HT1080 (cell line): ENCODE measurements around the gene ZNF296. TPM values are rescaled to one million over a fixed set of nuclear protein-coding genes. Genes with fewer than 3 reads are reported as not detected.
A peak's percentile ranks its signal among the peaks of the same experiment; 100 is the strongest.

Source experiments
- DNase-seq: peaks from one replicate; pipeline ENCODE4 v3.0.0-alpha.2; 2015; ENCODE audit warnings: low read depth
- total RNA-seq: library from RNA; depleted of rRNA; stranded (reverse); fragments of >200 nt; shearing (Covaris generic); gene quantifications from 2 replicates; pipeline ENCODE4 v1.2.3, GENCODE V29; 2014

ZNF296 gene
- total RNA-seq, 1 experiment from 2014 or later = not detected

- DNase-seq = no peak
Measured at GRCh38 chr19:45061965-45062364, 14.3 kb downstream of the ZNF296 start.

DNA sequence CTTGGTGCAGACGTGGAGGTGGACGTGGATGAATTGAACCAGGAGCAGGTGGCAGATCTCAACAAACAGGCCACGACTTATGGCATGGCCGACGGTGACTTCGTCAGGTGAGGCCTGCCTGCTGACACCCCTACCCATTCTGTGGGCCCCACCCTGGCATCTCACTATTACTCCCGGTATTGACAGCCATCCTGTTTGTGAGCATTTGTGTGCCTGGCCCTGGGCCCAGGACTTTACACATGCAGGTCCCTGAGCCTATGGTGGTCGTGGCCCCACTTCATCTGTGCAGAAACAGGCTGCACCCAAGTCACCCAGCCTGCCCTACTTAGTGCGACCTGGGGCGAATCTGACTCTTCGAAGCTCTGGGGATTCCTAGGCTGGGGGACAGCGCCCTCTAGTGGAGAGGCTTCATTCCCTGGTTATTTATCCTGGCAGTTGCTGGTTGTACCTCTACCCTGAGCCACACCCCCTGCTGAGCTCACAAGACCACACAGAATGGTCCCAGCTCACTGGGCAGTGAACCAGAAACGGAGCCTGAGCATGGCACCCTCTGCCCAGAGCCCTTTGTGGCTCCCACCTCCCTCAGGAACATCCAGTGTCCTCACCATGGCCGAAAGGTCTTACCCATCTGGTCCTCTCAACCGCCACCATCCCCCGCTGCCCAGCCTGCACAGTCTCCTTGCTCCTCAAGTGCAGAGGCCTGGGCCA, 16.9 kb downstream of the ZNF296 start:
- peak; percentile 67 for DNase-seq

- no peak for DNase-seq
Measured at GRCh38 chr19:45058622-45059159, 17.6 kb downstream of the ZNF296 start.

GRCh38 chr19:45057444-45057843, 18.8 kb downstream of the ZNF296 start:
- DNase-seq = no peak

DNA sequence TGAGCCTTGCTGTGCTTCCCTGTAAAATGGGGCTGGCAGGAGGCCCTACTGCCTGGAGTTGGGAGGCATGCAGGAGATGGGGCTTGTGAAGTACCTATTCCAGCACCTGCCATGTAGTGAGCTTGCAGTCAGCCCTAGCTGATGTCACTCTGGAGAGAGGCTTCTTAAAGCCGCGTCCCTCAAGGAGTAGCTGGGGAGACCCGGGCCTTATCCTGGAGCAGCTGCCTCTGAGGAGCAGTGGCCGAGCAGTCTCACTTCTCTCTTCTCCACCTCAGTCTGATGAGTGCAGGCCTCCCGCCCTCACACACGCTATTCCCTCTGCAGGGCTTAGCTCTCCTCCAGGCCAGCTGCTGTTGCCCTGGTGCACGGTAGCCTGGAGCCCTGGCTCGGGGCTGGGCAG, 19.4 kb downstream of the ZNF296 start:
- no peak for DNase-seq

DNA sequence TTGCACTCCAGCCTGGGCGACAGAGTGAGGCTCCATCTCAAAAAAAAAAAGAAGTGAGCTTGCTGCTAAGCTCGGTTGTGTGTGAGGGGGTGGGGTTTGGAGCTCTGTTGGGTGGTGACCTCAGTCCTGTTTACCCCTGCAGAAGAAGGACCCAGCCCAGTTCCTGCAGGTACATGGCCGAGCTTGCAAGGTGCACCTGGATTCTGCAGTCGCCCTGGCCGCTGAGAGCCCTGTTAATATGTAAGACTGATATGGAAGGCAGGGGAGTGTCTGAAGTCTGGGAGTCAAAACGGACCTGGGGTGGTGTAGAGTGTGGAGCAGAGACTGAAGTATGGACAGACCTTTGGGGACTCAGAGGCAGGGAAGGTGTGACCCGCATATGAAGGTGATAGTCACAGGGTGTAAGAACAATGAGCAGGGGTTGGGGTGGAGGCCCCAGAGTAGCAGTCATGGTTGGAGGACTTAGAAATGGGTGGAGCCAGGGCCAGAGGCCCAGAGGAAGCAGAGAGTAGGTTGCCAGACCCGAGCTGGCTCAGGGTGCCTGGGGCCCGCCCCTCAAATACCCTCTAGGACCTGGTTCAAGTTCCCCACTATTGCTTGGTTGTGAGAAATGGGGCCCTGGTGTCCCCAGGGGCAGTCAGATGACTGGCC, 24.2 kb downstream of the ZNF296 start:
- no peak for DNase-seq

DNA sequence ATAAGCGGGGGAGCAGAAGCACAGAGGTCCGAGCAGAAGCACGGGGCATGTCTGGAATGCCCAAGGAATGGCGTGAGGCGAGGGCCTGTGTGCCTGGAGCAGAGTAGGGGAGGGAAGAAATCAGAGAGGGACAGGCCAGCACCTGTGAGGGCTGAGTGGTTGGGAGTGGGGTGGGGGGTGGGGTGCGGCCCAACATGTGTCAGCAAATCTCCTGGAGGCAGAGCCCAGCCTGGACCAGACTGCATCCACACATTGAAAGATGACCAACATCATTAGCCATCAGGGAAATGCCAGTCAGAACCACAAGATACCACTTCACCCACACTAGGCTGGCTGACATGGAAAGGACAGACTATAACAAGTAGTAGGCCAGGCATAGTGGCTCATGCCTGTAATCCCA, 26.2 kb downstream of the ZNF296 start:
- no peak for DNase-seq

DNA sequence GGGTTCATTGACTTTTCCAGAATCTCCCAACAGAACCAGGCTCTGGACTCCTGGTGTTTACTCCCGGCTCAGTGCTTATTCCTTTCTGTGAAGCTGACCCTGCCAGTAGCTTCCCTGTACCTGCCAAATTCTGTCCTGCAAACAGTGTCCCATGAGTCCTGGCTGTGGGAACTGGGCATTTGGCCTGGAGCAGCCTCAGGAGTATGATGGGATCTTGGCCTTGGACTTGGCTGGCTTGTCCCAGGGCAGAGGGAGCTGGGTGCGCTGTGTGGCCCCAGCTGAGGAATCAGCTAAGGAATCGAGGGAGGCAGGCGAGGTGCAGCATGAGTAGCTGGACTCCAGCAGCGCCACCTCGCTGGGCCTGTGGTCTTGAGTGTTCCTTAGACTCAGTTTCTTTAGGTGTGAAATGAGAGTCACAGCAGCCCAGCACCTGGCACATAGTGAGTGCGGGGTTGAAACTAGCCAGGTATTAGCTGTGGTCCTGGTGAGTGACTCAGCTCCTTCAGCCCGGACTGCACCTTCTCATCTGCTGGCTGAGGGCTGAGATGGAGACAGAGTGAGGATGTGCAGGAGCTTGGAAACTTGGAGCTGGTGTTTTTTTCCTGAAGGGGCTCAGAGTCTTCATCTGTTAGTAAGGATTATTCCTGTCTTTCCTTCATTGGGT, 27.1 kb downstream of the ZNF296 start:
- DNase-seq = no peak

GRCh38 chr19:45047188-45047797, 29.0 kb downstream of the ZNF296 start:
- no peak for DNase-seq

- no peak for DNase-seq
Measured at GRCh38 chr19:45046355-45046754, 29.9 kb downstream of the ZNF296 start.

GRCh38 chr19:45045671-45046353, 30.5 kb downstream of the ZNF296 start:
- DNase-seq = no peak

GRCh38 chr19:45041125-45041524, 35.2 kb downstream of the ZNF296 start:
- DNase-seq = no peak

- DNase-seq = no peak
Measured at GRCh38 chr19:45040059-45040771, 36.1 kb downstream of the ZNF296 start.

GRCh38 chr19:45038931-45039893, 37.1 kb downstream of the ZNF296 start, which contains the start of gene CLASRP:
TSS of gene CLASRP (plus strand) at chr19:45039045. CDS start at chr19:45040213, 1,168 bp downstream.
- DNase-seq = peak; percentile 87

GRCh38 chr19:45037393-45038169, 38.7 kb downstream of the ZNF296 start:
- DNase-seq = no peak

DNA sequence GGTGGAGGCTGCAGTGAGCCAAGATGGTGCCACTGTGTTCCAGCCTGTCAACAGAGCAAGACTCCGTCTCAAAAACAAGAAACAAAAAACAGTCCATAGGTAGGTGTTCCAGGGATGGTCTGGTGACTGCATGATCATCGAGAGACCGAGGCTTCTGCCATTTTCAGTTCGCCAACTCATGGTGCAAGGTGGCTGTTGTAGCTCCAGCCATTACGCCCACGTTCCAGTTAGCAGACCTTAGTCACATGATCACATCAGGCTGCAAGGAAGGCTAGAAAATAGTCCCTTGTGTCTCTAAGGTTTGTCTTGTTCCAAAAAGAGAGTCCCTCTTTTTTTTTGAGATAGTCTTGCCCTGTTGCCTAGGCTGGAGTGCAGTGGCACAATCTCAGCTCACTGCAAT, 40.5 kb downstream of the ZNF296 start:
- no peak for DNase-seq

DNA sequence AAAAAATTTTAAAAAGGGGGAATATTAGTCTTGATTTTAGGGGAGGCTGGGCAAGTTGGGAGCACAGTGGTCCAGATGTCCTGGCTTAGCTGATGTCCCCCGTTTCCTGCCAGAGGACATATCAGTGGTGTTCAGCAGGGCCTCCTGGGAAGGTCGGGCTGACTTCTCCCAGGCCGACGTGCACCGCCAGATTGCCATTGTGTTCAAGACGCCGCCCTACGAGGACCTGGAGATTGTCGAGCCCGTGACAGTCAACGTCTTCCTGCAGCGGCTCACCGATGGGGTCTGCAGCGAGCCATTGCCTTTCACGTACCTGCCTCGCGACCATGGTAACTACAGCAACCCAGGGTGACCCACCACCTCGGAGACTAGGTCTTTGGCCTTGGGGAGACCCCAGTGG, 43.9 kb downstream of the ZNF296 start:
- no peak for DNase-seq

DNA sequence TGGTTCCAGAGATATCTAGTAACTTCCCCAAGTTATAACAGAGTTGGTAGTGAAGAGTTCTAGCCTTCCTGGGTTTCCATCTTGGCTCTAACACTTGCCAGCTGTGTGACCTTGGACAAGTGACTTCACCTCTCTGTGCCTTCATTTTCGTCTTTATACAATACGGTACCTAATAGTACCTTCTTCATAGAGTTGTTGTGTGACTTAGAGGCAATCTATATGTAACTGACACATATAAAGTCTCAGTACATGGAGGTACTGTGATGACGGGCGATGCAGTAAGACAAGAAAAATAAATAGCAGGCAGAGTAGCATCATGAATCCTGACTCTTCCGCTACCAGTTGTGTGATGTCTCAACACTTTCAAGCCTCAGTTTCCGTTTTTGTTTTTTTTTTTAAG, 45.5 kb downstream of the ZNF296 start:
- DNase-seq = no peak

DNA sequence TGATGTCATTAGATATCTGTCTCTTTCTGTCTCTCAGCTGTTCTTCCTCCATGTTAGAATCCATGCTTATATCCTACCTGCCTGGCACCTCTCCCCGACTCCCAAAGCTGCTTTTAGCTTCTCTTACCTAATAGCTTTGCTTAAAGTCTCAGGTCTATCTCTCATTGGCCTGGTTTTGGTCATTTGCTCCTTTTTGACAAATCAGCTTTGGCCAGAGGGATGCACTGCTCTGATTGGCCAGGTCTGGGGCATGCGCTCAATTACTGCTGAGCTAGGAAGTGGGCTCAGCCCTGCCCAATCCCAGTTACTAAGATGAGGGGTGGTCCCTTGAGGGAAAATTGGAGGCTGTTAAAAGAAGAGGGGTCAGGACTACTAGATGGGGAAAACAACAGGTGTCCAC, 48.9 kb downstream of the ZNF296 start:
- DNase-seq = no peak
